Right renal pelvis (tissue), 4 donors: ENCODE measurements around the gene PDCD7. TPM values are rescaled to one million over a fixed set of nuclear protein-coding genes. Genes with fewer than 3 reads are reported as not detected.
"Not testable (repeated sequence)": the region's sequence is repeated elsewhere in the genome, so short reads cannot be mapped to it uniquely, and the experiment has no call there.

ENCODE experiments used
- DNase-seq, 4 donors: peaks; one replicate each; pipeline ENCODE4 v3.0.0-alpha.2; 2013; ENCODE audit warnings: low read depth in 4 of 4, low spot score in 3 of 4, missing footprints in 1 of 4
- polyA plus RNA-seq, 4 donors: library from polyadenylated mRNA; unstranded; fragments of 120-200 nt; gene quantifications; one replicate each; pipeline ENCODE4 v1.2.1, GENCODE V29; 2013; ENCODE audit not compliant: insufficient read length in 4 of 4

PDCD7 gene
- polyA plus RNA-seq, 4 donors = 27.5 to 32.9 (median 31.5) TPM

- DNase-seq = no peak
Observed at GRCh38 chr15:65076486-65077290, 56.9 kb downstream of the PDCD7 start, which contains the start of gene KBTBD13. KBTBD13 (plus strand) TSS chr15:65076746; CDS start chr15:65076816, 70 bp downstream.

DNA sequence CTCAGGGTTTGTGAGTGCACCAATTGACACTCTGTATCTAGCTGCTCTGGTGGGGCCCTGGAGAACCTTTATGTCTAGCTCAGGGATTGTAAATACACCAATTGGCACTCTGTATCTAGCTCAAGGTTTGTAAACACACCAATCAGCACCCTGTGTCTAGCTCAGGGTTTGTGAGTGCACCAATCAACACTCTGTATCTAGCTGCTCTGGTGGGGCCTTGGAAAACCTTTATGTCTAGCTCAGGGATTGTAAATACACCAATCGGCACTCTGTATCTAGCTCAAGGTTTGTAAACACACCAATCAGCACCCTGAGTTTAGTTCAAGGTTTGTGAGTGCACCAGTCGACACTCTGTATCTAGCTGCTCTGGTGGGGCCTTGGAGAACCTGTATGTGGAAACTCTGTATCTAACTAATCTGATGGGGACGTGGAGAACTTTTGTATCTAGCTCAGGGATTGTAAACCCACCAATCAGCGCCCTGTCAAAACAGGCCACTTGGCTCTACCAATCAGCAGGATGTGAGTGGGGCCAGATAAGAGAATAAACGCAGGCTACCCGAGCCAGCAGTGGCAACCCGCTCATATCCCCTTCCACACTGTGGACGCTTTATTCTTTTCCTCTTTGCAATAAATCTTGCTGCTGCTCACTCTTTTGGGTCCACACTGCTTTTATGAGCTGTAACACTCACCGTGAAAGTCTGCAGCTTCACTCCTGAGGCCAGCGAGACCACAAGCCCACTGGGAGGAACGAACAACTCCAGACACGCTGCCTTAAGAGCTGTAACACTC is 57.8 kb downstream of the PDCD7 start:
- not testable (repeated sequence) for DNase-seq

DNA sequence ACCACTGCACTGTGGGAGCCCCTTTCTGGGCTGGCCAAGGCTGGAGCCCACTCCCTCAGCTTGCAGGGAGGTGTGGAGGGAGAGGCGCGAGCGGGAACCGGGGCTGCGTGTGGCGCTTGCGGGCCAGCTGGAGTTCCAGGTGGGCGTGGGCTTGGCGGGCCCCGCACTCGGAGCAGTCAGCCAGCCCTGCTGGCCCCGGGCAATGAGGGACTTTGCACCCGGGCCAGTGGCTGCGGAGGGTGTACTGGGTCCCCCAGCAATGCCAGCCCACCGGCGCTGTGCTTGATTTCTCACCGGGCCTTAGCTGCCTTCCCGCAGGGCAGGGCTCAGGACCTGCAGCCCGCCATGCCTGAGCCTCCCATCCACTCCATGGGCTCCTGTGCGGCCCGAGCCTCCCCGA is 58.7 kb downstream of the PDCD7 start:
- DNase-seq = not testable (repeated sequence)

DNA sequence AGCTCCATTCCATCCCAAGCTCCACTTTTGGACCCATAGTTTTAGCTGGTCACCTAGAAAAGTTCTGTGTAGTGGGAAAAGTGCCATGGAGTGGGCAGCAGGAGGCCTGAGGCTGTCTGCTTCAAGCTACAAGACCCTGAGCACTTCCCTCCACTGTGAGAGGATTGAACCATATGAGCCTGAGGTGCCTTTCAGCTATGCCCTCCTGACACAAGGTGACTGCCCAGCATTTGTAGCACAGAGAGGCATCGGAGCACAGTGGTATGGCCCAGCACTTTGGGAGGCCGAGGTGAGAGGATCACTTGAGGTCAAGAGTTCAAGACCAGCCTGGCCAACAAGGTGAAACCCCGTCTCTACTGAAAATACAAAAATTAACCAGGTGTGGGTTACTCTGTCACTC is 61.0 kb downstream of the PDCD7 start:
- no peak for DNase-seq

- DNase-seq = no peak
Observed at GRCh38 chr15:65072027-65072426, 61.6 kb downstream of the PDCD7 start.

DNA sequence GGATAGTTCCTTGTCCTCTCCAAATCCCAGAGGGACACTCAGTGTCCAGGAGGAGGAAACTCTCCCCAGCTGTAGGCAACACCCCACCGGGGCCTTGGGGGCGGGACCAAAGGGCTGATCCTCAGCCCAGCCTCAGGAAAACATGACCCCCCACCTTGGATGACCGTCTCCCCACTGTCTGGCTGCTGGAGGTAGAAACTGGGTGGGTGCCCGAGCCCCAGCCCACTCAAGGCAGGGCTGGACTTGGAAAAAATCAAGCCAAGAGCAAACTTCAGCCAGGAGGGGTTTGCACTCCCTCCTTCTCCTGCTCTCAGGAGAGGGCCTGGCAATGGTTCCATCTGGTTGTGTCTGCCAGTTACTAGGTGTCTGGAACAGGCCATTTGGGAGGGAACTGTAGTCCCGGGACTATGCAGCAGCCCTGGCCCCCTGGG is 62.2 kb downstream of the PDCD7 start:
- DNase-seq = no peak

DNA sequence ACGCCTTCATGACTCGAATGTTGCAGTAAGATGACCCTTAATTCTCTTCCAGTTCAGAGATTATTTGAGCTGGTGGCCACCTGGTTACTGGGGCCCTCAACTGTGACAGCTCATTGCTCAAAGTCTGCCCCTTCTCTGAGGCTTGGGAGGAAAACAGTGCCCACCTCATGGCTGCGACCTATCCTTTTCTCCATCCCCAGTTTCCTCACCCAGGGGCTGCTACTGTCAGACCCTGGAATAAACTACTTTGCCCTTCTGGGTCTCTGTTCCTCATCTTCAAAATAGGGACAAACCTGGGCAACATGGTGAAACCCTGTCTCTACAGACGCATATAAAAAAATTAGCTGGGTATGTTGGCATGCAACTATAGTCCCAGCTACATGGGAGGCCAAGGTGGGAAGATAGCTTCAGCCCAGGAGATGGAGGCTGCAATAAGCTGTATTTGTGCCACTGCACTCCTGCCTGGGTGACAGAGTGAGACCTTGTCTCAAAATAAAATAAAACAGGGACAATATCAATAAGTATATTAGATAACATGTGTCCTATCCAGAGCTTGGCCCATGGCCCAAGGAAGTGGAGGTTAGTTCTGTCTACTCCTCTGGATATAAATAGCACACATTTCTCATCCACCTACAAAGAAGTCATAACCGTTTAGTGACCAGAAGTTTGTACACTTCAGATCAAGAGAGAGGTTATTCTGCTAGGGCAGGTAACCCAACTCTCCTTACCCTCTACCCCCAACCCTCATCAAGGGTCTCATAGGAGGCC is 63.6 kb downstream of the PDCD7 start:
- DNase-seq = no peak

GRCh38 chr15:65069179-65069578 is 64.4 kb downstream of the PDCD7 start:
- no peak for DNase-seq

- DNase-seq = no peak
Observed at GRCh38 chr15:65068403-65068788, 65.2 kb downstream of the PDCD7 start.

DNA sequence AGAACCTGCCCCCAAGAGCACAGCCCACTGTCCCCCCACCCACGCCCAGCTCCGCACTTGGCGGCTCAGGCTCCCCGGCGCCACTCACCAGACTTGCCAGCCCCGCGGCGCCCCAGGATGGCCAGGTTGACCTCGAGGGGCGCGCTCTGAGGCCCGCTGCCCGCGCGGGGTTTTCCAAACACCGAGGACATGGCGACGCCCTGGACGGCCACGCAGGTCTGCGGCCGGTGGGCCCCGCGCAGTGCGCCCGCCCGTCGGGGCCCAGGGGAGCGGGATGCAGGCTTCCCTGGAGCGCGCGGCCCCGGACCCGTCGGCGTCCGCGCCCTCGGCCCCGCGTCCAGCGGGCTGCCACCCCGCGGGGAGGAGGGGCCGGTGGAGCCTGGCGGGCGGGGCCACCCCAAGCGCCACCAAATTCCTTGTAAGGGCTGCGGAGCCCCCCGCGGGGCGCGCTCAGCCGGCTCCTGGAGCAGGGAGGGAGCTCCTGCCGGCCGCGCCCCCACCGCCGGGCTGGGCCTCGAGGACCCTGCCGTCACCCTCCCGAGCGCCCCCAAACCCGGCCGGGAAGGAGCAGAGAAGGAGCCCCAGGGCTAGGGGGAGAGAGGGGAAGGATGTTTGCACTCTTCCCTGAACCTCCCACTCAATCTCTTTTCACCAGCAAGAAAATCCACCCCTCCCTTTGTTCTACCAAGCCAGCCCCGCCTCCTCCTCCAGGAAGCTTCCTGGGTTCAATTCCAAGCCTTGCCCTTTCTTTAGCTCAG is 65.8 kb downstream of the PDCD7 start, which contains the start of gene RASL12:
Gene RASL12, minus strand, starts transcription at position 347 of the 758 bp plus-strand sequence. Its CDS starts 156 bp downstream, at position 191.
- DNase-seq = no peak

Other genes starting within 250 kb of the PDCD7 start
- gene ANKDD1A, start 221.9 kb downstream of the PDCD7 start, polyA plus RNA-seq = 1 to 10 TPM; 4.8 to 6.8 (median 5.3) TPM
- 100 to 1,000 TPM; 106 to 125 (median 115) TPM for gene SPG21, start 143.9 kb downstream of the PDCD7 start, polyA plus RNA-seq
- gene MTFMT, start 104.2 kb downstream of the PDCD7 start, polyA plus RNA-seq = 10 to 100 TPM; 14.9 to 16.4 (median 15.7) TPM
- gene SLC51B, start 88.4 kb downstream of the PDCD7 start, polyA plus RNA-seq = 10 to 100 TPM; 10.8 to 11.7 (median 10.9) TPM
- 1 to 10 TPM; 5.9 to 8.6 (median 7.0) TPM for gene RASL12, start 65.8 kb downstream of the PDCD7 start, polyA plus RNA-seq
- gene KBTBD13, start 57.1 kb downstream of the PDCD7 start, polyA plus RNA-seq = under 1 TPM; 0.06 to 0.11 (median 0.09) TPM
- 1 to 10 TPM; 3.0 to 5.7 (median 3.6) TPM for gene UBAP1L, start 18.6 kb downstream of the PDCD7 start, polyA plus RNA-seq
- gene CLPX, start 51.5 kb upstream of the PDCD7 start, polyA plus RNA-seq = 10 to 100 TPM; 56.7 to 75.9 (median 70.6) TPM
- gene CILP, start 77.7 kb upstream of the PDCD7 start, polyA plus RNA-seq = 1 to 10 TPM; 3.1 to 4.3 (median 3.8) TPM
- 10 to 100 TPM; 17.2 to 19.8 (median 17.6) TPM for gene PARP16, start 153.1 kb upstream of the PDCD7 start, polyA plus RNA-seq
- gene RNU5A-1, start 162.2 kb upstream of the PDCD7 start, polyA plus RNA-seq = not detected
- not detected for gene RNU5B-1, start 170.9 kb upstream of the PDCD7 start, polyA plus RNA-seq
- 1 to 10 TPM; 8.0 to 8.6 (median 8.4) TPM for gene IGDCC3, start 244.2 kb upstream of the PDCD7 start, polyA plus RNA-seq